Activated T-cell treated with anti-CD3 and anti-CD28 coated beads for 24 hours (primary cell): ENCODE results near the gene NOSIP.

Source experiments
- DNase-seq: peaks from one replicate; pipeline ENCODE4 v3.0.0-alpha.2; 2020; ENCODE audit warnings: low read depth

The NOSIP gene

DNA sequence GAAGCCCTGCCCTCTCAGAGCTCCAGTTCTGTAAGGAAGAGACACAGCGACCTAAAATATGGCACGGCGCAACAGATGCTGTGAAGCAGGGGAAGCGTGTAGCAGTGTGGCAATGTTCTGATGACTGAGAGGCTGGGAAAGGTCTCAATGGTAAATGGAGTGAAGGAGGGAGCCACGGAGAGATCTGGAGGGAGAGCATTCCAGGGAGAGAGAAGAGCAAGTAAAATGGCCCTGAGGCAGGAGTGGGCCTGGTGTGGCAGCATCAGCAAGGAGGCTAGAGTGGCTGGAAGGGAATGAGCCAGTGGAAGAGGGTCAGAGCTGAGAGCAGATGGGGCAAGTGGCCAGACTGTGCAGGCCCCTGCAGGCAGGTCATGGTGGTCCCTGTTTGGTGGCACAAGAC, 36.2 kb downstream of the NOSIP start:
- DNase-seq: no peak

DNA sequence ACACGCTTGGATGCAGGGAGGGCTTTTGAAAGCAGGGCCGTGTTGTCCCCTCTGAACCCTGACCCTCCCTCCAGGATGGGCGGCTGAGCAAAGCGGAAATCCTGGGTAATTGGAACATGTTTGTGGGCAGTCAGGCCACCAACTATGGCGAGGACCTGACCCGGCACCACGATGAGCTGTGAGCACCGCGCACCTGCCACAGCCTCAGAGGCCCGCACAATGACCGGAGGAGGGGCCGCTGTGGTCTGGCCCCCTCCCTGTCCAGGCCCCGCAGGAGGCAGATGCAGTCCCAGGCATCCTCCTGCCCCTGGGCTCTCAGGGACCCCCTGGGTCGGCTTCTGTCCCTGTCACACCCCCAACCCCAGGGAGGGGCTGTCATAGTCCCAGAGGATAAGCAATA, 37.3 kb downstream of the NOSIP start:
- no peak for DNase-seq

DNA sequence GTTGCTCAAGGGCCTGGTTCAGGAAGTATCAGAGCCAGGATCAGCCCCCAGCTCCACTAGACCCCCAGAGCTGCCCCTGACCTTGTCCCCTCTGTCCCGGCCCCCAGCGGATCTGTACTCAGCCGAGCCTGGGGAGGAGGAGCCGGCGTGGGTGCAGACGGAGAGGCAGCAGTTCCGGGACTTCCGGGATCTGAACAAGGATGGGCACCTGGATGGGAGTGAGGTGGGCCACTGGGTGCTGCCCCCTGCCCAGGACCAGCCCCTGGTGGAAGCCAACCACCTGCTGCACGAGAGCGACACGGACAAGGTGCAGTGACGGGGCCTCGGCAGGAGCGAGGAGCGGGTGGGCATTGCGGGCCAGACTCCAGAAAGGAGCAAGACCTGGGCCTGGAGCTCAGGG, 37.9 kb downstream of the NOSIP start:
- DNase-seq: no peak

DNA sequence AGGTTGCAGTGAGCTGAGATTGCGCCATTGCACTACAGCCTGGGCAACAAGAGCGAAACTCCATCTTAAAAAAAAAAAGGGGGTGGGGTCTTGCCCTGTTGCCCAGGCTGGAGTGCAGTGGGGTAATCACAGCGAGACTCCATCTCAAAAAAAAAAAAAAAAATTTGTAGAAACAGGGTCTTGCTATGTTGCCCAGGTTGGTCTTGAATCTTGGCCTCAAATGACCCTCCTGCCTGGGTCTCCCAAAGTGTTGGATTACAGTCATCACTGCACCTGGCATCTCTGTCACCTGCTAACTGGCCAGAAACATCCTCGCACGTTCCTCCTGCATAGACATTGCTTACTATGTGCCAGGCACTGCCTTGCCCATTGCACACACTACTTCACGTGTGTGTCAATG, 38.4 kb downstream of the NOSIP start:
- no peak for DNase-seq

DNA sequence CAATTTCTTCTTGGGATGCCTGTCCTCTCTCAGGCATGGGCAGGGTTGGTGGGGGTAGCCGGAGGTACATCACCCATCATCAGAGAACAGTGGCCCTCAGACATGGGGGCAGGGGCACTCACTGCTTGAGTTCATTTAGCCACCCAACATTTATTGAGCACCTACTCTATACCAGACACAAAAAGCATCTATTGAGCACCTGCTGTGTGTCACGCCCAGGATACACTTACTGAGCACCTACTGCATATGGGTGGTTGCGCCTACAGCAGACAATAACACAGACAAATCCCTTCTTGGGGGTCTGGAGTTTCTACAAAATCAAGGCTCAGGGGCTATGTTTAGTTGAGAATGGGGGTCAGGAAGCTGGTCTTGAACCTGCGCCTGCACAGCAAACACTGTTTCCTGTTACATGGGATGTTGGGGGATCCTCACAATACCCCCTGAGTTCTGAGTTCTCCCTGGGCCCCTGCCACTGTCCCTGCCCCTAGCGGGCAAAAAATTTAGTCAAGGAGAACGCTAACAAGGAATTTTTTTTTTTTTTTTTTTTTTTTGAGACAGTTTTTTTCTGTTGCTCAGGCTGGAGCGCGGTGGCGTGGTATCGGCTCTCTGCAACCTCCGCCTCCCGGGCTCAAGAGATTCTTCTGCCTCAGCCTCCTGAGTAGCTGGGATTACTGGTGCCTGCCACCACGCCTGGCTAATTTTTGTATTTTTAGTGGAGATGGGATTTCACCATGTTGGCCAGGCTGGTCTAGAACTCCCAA, 41.0 kb downstream of the NOSIP start:
- DNase-seq: no peak

DNA sequence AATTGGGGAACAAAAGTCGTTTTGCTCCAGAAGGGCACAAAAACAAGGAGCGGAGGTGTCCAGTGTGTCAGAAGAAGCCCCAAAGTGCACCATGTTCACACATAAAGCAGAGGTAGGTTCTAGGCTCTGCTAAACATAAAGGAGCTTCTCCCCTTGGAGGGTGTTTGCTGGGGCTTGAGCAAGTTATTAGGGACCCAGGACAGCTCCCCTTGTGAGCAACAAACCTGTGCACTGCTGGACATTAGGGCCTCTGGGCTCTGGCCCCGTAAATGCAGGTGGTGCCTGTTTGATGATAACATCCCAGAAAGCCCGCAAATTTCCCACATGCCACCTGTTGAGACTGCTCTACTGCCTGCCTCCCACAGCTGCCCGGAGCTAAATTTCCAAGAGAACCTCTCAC, 41.7 kb downstream of the NOSIP start:
- DNase-seq: no peak

DNA sequence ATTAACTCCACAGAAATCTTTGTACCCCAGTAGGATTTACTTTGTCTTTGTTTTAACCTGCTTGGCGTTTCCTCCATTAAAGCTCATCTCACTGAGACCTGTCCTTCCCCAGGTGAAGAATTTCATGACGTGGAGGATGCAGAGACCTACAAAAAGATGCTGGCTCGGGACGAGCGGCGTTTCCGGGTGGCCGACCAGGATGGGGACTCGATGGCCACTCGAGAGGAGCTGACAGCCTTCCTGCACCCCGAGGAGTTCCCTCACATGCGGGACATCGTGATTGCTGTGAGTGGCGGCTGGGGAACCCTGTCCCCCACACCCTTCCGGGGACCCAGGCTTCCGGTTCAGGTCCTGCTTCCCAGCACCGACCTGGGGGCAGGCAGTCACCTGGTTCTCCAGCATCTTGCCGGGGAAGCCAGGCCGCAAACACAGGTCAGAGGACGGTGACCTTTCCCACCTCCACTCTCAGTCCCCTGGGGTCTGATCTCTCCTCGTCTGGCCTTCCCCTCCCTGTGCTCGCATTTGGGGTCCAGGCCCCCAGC, 43.4 kb downstream of the NOSIP start:
- DNase-seq: no peak

DNA sequence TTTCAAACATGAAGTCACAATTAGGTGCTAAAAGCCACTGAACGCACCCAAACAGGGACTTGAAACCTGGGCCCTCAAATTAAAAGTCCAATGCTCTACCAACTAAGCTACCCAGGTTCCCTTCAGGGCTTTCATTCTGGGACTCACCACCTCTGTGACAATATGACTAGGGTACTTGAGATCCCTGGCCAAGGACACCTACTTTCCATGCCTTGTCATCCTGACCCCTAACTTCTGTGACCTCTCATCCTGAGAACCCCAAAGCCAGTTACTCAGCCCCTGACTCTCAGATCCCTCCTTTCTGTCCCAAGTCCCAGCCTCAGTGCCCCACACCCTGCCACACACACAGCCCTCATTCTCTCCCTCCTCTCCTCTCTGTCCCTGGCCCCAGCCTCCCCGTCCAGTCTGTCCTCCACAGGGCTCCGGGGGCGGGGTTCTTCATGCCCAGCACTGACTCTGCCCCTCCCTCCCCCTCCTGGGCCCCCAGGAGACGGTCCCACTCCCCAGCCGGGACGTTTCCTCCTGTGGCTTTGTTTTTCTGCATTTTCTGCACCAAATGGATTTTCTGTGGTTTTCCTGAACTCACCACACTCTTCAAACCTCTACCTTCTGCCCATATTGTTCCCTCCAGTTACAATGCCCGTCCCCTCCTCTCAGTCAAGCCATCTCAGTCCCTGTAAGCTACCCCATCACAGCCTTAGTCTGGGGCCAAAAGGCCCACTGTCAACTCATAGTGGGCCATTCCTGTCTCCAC, 45.5 kb downstream of the NOSIP start:
- DNase-seq: no peak

DNA sequence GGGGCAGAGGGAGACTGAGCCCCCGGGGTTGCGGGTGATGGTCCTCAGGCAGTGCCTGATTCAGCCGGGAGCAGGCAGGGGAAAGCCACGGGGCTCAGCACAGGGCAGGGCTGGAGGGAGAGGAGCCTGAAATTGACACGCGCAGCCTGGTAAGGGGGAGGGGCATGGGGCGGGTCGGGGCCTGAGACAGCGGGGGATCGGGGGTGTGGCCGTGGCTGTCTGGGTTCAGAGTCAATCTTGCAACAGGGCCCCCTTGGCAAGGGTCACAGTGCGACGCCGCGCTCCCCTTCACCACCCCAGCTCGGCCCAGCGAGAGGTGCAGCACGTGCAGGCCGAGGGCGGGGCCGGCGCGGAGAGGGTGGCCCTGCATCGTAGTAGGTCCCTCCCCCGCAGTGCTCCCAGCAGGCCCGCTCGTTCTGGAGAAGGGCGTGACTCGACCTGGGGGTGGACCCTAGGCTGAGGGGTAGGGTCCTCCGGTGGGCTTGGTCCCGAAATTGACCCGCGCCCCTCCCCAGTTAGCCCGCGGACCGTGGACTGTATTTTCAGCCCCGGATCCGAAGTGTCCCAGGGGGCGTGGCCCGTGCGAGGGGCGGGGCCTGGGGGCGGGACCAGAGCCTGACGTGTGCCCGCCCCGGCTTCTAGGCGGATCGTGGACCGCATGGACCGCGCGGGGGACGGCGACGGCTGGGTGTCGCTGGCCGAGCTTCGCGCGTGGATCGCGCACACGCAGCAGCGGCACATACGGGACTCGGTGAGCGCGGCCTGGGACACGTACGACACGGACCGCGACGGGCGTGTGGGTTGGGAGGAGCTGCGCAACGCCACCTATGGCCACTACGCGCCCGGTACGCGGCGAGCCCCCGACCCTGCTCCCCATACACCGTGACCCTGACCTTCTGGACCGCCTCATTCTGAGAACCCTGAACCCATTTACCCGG, 46.5 kb downstream of the NOSIP start:
- DNase-seq: peak; percentile 73

DNA sequence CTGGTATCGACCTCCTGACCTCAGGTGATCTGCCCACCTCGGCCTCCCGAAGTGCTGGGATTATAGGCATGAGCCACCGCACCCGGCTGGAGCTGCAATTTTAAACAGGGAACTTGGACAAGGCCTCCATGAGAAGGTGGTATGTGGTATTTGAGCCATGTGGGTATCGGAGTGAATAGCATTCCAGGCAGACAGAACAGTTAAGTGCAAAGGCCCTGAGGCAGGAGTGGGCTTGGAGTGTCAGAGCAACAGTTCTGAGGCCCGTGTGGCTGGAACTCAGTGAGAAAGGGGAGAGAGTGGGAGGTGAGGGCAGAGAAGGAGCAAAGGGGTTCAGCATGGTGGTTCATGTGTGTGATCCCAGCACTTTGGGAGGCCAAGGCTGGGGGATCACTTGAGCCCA, 49.6 kb downstream of the NOSIP start:
- no peak for DNase-seq

DNA sequence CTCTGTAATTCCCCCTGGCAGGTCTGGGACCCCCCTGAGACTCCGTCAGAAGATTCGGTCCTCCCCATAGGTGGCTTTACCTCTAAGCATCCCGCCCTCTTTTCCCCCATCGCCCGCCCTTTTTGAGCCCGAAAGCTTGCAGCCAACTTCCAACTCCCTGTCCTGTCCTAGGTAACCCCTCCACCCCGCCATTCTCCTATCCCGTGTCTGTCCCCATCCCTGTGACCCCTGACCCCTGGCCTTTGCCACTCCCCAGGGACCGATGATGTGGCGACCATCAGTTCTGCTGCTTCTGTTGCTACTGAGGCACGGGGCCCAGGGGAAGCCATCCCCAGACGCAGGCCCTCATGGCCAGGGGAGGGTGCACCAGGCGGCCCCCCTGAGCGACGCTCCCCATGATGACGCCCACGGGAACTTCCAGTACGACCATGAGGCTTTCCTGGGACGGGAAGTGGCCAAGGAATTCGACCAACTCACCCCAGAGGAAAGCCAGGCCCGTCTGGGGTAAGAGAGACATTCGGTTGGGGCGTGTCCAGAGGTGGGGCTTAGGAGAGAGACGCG, 52.1 kb downstream of the NOSIP start:
- DNase-seq: no peak

DNA sequence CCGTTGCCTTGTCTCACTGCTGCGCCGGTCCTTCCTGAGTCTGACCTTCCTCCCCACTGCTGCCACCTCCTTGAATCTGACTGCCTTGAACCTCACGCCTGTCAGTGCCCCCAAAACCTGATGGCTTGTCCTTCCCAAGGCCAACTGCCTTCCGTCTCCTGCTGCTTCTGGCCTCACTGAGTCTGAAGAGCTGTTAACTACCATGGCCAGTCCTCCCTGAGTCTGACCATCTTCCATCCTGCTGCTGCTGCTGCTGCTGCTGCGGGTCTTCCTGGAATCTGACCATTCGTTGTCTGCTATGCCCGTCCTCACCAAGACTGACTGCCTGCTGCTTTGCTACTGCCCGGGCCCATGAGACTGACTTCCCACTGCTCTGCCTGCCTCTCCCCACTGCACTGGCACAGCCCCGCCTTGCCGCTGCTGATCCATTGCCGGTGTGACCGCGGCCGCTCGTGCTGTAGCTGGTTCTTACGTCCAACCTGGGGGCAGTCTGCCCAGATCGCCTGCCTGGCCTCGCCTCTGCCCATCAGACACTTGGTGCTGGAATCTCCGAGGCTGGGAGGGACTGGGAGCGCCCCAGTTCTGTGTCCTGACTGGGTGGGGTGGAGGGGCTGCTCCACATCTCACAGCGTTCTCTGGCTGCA, 55.4 kb downstream of the NOSIP start:
- DNase-seq: no peak

DNA sequence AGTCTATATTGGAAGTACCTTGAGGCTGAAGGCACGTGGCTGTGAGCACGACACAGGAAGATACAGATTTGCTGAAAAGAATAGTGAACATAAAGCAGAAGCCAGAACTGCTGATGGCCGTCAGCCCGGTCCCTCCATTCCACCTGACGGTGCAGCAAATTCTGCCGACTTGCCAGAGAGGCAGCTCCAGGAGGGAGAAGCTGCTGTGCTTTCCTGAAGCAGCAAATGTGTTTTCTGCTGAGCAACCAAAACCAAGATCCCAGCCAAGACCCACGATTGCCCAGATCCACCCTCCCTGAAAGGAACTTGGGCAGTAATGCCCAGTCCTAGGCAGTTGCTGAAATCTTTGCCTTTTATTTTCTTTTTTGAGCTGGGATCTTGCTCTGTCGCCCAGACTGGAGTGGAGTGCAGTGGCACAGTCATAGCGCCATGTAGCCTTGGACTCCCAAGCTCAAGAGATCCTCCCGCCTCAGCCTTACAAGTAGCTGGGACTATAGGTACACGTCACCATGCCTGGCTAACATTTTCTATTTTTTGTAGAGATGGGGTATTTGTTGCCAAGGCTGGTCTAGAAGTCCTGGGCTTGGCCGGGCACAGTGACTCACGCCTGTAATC, 59.5 kb downstream of the NOSIP start:
- no peak for DNase-seq

DNA sequence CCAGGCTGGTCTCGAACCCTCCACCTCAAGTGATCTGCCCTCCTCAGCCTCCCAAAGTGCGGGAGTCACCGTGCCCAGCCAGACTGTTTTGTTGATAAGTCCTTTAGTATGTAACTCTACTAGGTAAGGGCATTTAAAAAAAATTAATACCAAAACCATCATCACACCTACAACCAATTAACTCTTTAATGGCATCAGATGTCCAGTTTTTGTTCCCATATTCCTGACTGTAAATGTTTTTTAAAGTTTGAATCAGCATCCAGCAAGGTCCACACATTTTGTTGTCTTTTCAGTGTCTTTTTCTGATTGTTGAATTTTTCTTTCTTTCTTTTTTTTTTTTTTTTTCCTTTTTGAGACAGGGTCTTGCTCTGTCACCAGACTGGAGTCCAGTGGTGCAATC, 62.3 kb downstream of the NOSIP start:
- no peak for DNase-seq

DNA sequence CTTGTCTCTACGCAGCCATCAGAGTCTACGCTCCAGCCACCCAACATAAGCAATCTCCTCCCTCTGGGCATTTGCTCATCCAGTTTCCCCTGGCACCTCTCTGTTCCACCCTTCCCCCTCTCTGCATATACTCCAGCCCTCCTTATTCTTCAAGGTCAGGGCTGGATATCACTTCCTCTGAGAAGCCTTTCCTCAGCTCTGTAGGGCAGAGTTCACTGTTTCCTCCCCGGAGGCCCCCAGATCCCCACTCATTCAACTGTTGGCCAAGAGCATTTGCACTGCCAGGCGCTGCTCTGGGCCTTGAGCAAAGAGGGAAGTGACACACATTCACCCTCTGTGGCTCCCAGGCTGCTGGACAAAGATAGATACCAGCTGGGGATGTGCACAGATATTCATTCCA, 64.6 kb downstream of the NOSIP start:
- no peak for DNase-seq

DNA sequence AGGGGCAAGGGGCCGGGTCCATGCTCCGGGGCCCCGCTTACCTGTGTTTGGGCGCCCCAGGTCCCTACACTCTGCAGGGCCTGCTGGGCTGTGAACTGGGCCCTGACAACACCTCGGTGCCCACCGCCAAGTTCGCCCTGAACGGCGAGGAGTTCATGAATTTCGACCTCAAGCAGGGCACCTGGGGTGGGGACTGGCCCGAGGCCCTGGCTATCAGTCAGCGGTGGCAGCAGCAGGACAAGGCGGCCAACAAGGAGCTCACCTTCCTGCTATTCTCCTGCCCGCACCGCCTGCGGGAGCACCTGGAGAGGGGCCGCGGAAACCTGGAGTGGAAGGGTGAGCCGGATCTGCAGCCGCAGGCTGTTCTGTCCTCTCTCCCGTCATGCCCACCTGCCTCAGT, 66.2 kb downstream of the NOSIP start:
- DNase-seq: no peak

DNA sequence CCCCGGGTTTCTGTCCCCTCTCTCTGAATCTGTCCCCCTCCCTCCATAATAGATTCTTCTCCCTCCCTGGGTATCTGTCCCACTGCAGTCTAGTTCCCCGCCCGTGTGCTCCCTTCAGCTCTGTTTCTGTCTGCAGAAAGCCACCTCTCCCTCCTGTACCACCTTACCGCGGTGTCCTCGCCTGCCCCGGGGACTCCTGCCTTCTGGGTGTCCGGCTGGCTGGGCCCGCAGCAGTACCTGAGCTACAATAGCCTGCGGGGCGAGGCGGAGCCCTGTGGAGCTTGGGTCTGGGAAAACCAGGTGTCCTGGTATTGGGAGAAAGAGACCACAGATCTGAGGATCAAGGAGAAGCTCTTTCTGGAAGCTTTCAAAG, 66.6 kb downstream of the NOSIP start:
- no peak for DNase-seq

DNA sequence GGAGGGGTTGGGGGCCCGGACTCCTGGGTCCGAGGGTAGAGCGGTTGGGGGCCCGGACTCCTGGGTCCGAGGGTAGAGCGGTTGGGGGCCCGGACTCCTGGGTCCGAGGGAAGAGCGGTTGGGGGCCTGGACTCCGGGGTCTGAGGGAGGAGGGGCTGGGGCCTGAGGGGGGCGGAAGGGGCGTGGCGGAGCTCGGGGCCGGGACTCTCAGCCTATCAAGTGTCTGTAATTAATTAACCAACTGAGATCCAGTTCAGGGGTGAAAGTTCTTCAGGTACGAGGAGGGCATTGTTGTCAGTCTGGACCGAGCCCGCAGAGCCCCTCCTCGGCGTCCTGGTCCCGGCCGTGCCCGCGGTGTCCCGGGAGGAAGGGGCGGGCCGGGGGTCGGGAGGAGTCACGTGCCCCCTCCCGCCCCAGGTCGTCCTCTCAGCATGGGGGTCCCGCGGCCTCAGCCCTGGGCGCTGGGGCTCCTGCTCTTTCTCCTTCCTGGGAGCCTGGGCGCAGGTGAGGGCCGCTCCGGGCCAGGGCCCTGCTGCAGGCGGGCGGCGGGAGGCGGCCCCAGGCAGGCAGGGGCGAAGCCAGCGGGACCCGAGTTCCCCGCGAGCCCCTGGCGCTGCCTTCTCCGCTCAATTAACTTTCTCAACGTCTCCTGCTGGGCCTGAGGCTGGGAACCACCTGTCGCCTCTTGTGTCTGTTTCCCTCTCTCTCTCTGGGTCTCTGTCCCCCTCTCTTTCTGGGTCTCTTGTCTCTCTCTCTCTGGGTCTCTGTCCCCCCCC, 67.2 kb downstream of the NOSIP start:
- no peak for DNase-seq

DNA sequence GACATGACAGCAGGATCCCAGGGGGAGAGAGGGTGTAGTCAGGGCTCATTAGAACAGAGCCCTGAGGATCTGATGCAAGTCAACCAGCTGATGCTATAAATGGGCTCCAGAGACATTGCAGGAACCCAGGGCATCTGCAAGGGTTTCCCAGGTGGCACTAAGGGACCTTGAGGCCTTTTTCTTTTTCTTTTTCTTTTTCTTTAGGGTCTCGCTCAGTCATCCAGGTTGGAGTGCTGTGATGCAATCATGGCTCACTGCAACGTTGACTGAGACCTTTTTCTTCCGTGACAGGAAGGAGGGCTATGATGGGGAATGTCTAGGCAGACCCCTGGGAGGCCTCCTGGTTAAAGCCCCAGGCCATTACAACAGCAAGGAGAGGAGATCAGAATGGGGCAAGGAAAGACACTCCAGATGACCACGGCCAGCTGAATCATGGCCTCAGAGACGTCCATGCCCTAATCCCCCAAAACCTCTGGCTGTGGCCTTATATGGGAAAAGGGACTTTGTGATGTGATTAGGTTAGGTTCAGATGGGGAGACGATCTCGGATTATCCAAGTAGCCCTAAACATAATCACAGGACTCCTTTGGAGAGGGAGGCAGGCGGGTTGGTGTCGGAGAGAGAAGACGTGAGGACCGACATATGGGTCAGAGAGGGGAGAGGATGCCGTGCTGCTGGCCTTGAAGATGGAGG, 72.4 kb downstream of the NOSIP start:
- no peak for DNase-seq
